Thyroid gland (tissue), 4 donors: ENCODE results near the gene MEX3A.

ENCODE experiments used
- POLR2A ChIP-seq, 2 donors: fragments of 450-650 bp; IDR thresholded peaks; one replicate each; pipeline ENCODE4 v1.6.1; 2017; ENCODE audit warnings: antibody characterized with exemption in 2 of 2, mild to moderate bottlenecking in 2 of 2, moderate library complexity in 1 of 2
- TF ChIP-seq, protein P1 (sequence below), 6 experiments: fragments of 200-600 bp in 3 of 6; fragments of 450-650 bp in 3 of 6; sonication (generic) in 3 of 6; IDR thresholded peaks; one replicate each; pipeline ENCODE4 v1.5.1; 2016 to 2019; ENCODE audit warnings: antibody characterized with exemption in 6 of 6, mild to moderate bottlenecking in 2 of 6, inconsistent platforms in 1 of 6, moderate library complexity in 1 of 6

DNA sequence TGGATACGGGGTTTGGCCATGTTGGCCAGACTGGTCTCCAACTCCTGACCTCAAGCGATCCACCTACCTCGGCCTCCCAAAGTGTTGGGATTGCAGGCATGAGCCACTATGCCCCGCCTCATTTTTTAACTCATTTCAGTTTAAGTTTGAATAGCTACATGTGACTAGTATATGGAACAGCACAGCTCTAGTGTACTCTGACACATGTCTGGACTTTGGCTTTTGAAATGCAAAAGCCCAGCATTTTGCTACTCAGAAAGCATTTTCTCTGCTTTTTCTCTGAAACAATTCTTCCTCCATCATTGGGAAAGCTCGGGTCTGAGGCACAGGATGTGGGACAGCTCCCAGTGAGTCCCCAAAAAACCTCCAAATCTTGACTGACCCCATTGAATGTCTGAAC lies 57.5 kb downstream of the MEX3A start:
- TF ChIP-seq, protein P1, sequence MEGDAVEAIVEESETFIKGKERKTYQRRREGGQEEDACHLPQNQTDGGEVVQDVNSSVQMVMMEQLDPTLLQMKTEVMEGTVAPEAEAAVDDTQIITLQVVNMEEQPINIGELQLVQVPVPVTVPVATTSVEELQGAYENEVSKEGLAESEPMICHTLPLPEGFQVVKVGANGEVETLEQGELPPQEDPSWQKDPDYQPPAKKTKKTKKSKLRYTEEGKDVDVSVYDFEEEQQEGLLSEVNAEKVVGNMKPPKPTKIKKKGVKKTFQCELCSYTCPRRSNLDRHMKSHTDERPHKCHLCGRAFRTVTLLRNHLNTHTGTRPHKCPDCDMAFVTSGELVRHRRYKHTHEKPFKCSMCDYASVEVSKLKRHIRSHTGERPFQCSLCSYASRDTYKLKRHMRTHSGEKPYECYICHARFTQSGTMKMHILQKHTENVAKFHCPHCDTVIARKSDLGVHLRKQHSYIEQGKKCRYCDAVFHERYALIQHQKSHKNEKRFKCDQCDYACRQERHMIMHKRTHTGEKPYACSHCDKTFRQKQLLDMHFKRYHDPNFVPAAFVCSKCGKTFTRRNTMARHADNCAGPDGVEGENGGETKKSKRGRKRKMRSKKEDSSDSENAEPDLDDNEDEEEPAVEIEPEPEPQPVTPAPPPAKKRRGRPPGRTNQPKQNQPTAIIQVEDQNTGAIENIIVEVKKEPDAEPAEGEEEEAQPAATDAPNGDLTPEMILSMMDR (IDR thresholded peaks at IDR 0.05) = no peak
- no peak for TF ChIP-seq POLR2A (IDR thresholded peaks at IDR 0.05)
